ENCODE data around the gene IZUMO4. TPM values are rescaled to one million over a fixed set of nuclear protein-coding genes. Genes with fewer than 3 reads are reported as not detected.
A peak's percentile ranks its signal among the peaks of the same experiment; 100 is the strongest.

The IZUMO4 gene
- total and polyA plus RNA-seq, 10 of the 15 experiments (the other 5 are each of a cell fraction or from before 2014, with no cell fraction given) = 0.53 to 27.1 (median 7.5) TPM

DNA sequence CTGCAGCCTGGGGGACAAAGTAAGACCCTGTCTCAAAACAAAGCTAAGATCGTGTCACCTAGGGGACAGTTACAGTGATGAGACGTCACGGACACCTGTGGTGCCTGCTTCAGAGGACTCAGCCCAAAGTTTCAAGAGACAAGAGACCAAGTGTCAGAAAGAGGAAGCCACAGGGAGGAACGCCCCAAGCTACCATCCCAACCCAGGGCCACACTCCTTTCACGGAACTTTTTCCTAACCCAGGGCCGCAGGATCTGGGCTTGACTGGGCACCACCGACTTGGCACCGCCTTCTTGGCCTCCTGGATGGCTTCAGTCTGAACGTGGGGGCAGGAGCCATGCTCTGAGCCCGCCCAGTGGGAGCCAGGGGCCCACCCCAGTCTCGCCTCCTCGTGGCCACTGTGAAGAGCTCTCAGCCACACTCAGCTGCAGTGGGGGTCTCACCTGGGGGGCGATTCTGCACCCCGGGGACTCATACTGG, 9.1 kb upstream of the IZUMO4 start (continued):
- peak; percentile 77; the same call in 1 of the 2 replicates for TF ChIP-seq TCF3 (IDR thresholded peaks at IDR 0.05; ENCODE audit: borderline replicate concordance, insufficient read depth, low read depth, low read length)
- peak; percentile 88 for TF ChIP-seq POLR2AphosphoS2 (IDR thresholded peaks at IDR 0.05; ENCODE audit: low read depth, low read length)
- no peak for TF ChIP-seq NRF1 (conservative IDR thresholded peaks at IDR 0.05; ENCODE audit: low read depth, low read length)
- TF ChIP-seq, protein P1, sequence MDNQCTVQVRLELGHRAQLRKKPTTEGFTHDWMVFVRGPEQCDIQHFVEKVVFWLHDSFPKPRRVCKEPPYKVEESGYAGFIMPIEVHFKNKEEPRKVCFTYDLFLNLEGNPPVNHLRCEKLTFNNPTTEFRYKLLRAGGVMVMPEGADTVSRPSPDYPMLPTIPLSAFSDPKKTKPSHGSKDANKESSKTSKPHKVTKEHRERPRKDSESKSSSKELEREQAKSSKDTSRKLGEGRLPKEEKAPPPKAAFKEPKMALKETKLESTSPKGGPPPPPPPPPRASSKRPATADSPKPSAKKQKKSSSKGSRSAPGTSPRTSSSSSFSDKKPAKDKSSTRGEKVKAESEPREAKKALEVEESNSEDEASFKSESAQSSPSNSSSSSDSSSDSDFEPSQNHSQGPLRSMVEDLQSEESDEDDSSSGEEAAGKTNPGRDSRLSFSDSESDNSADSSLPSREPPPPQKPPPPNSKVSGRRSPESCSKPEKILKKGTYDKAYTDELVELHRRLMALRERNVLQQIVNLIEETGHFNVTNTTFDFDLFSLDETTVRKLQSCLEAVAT (IDR thresholded peaks at IDR 0.05) = peak; percentile 67; the same call in 1 of the 2 replicates
- TF ChIP-seq KDM1A (IDR thresholded peaks at IDR 0.05; ENCODE audit: borderline replicate concordance) = no peak
- TF ChIP-seq SREBF2 (IDR thresholded peaks at IDR 0.05; ENCODE audit: low read length) = no peak
- TF ChIP-seq, protein P2, sequence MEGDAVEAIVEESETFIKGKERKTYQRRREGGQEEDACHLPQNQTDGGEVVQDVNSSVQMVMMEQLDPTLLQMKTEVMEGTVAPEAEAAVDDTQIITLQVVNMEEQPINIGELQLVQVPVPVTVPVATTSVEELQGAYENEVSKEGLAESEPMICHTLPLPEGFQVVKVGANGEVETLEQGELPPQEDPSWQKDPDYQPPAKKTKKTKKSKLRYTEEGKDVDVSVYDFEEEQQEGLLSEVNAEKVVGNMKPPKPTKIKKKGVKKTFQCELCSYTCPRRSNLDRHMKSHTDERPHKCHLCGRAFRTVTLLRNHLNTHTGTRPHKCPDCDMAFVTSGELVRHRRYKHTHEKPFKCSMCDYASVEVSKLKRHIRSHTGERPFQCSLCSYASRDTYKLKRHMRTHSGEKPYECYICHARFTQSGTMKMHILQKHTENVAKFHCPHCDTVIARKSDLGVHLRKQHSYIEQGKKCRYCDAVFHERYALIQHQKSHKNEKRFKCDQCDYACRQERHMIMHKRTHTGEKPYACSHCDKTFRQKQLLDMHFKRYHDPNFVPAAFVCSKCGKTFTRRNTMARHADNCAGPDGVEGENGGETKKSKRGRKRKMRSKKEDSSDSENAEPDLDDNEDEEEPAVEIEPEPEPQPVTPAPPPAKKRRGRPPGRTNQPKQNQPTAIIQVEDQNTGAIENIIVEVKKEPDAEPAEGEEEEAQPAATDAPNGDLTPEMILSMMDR (IDR thresholded peaks at IDR 0.05 in 2 of 3, conservative IDR thresholded peaks at IDR 0.05 in 1 of 3; ENCODE audit: control insufficient read depth in 2 of 3, extremely low read depth in 1 of 3, insufficient read depth in 1 of 3, low read depth in 3 of 3, low read length in 3 of 3) = peak; percentile 29 to 54 (median 42); a peak in 5 of 6 replicates
- TF ChIP-seq ZNF274 (IDR thresholded peaks at IDR 0.05; ENCODE audit: insufficient read depth, insufficient read length) = no peak
- peak; percentile 27; the same call in 1 of the 2 replicates for TF ChIP-seq CREB1 (IDR thresholded peaks at IDR 0.05; ENCODE audit: low read depth)
- 0 out of 2 replicates have a peak, but pooled peaks have one; percentile 51 for TF ChIP-seq RELB (IDR thresholded peaks at IDR 0.05; ENCODE audit: low read depth)
- TF ChIP-seq NBN (IDR thresholded peaks at IDR 0.05) = peak; percentile 68; the same call in 1 of the 2 replicates
- 0 out of 2 replicates have a peak, but pooled peaks have one; percentile 4 for TF ChIP-seq PKNOX1 (IDR thresholded peaks at IDR 0.05)
- TF ChIP-seq BHLHE40 (IDR thresholded peaks at IDR 0.05; ENCODE audit: borderline replicate concordance in 1 of 2, low read depth in 2 of 2, low read length in 1 of 2) = peak; percentile 38 to 50; a peak in 2 of 4 replicates
- TF ChIP-seq BACH1 (IDR thresholded peaks at IDR 0.05; ENCODE audit: borderline replicate concordance) = peak; percentile 80
- peak; percentile 20; the same call in 1 of the 2 replicates for TF ChIP-seq SMC3 (IDR thresholded peaks at IDR 0.05; ENCODE audit: borderline replicate concordance, low read length)
- 0 out of 2 replicates have a peak, but pooled peaks have one; percentile 41 for TF ChIP-seq TBL1XR1 (IDR thresholded peaks at IDR 0.05; ENCODE audit: low read depth, low read length)
- TF ChIP-seq EED (IDR thresholded peaks at IDR 0.05; ENCODE audit: low read depth) = peak; percentile 75
- TF ChIP-seq HSF1 (IDR thresholded peaks at IDR 0.05; ENCODE audit: low read depth, low read length) = no peak
- 0 out of 2 replicates have a peak, but pooled peaks have one; percentile 18 for TF ChIP-seq RCOR1 (conservative IDR thresholded peaks at IDR 0.05; ENCODE audit: low read depth, low read length)
- TF ChIP-seq ATF3 (IDR thresholded peaks at IDR 0.05; ENCODE audit: borderline replicate concordance, extremely low read depth, low read depth, low read length) = no peak
- TF ChIP-seq RELA (IDR thresholded peaks at IDR 0.05; ENCODE audit: borderline replicate concordance, partially characterized antibody) = no peak
- TF ChIP-seq YY1 (IDR thresholded peaks at IDR 0.05; ENCODE audit: low read depth, low read length) = peak; percentile 31; the same call in 1 of the 2 replicates
- TF ChIP-seq SP1 (IDR thresholded peaks at IDR 0.05; ENCODE audit: low read depth, low read length) = peak; percentile 21

Data from GM12878 (cell line).